ENCODE data around the gene SLC39A13.

Gene SLC39A13

DNA sequence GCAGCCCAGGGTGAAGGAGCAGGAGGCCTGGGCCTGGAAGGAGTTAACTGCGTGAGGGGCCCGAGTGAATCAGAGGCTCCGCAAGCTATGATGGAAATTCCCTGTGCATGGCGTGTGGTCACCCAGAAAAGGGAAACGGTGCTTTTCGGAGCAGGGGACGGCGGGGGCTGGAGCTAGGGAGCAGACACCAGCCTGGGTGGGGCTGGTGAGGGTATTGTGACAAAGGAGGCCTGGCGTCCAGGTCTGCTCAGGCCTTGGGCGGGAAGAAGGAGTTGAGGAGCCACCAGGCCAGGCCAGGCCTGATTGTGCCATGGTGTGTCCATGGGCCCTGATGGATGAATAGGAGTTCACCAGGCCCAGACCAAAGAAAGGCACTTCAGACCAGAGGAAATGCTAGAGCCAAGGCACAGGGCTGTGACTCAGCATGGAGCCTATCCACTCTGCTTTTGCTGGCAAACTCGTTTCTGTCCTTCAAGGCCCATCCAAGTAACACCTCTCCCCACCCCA lies 17.3 kb upstream of the SLC39A13 start:
- H3K4me3 ChIP-seq (ENCODE audit: low read length): no peak overlapping the region
- TF ChIP-seq ZNF274 (IDR thresholded peaks at IDR 0.05; ENCODE audit: low read depth, low read length): no peak

DNA sequence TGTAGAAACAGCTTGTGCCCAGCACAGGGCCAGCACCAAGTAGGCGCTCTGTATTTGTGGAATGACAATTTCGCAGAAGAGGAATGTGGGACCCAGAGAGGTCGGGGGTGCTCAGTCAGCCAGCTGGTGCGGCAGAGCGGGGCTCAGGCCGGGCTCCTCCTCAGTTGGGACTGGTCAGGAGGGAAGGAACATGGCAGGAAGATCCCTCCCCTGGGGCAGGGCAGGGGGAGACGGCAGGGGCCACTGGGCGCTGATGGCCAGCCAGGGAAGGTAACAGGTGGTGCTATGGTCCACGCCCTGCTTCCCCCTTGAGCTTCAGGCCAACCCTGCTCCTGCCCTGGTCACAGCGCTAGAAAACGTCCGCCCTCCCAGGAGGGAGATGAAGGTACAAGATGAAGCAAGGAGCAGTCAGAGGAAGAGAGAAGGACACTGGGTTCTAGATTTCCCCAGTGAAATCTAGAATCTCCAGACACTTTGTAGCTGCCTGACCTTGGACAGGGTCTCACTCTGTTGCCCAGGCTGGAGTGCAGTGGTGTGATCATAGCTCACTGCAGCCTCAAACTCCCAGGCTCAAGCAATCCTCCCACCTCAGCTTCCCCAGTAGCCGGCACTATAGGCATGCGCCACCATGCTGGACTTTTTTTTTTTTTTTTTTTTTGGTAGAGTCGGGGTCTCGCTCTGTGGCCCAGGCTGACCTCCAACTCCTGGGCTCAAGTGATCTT lies 16.5 kb upstream of the SLC39A13 start:
- TF ChIP-seq ZNF274 (IDR thresholded peaks at IDR 0.05; ENCODE audit: low read depth, low read length): no peak
- H3K4me3 ChIP-seq (ENCODE audit: low read length): no peak overlapping the region

GRCh38 chr11:47392546-47393162 lies 15.7 kb upstream of the SLC39A13 start:
- no peak for TF ChIP-seq ZNF274 (IDR thresholded peaks at IDR 0.05; ENCODE audit: low read depth, low read length)
- no peak overlapping the region for H3K4me3 ChIP-seq (ENCODE audit: low read length)

GRCh38 chr11:47393163-47394049 lies 15.0 kb upstream of the SLC39A13 start:
- TF ChIP-seq ZNF274 (IDR thresholded peaks at IDR 0.05; ENCODE audit: low read depth, low read length): no peak
- H3K4me3 ChIP-seq (ENCODE audit: low read length): no peak overlapping the region

DNA sequence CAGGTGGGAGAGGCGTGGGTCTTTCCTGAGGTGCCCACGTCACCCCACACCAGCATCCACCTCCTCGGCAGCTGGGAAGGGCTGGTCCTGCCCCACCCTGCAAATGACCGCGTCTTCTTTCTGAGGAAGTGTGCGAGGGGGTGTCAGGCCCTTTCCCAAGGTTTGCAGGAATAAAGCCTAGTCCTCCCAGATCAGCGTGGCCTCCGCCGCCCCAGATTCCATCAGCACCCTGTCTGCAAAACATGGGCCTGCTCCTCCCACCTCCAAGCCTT lies 14.4 kb upstream of the SLC39A13 start:
- no peak for TF ChIP-seq ZNF274 (IDR thresholded peaks at IDR 0.05; ENCODE audit: low read depth, low read length)
- no peak overlapping the region for H3K4me3 ChIP-seq (ENCODE audit: low read length)

DNA sequence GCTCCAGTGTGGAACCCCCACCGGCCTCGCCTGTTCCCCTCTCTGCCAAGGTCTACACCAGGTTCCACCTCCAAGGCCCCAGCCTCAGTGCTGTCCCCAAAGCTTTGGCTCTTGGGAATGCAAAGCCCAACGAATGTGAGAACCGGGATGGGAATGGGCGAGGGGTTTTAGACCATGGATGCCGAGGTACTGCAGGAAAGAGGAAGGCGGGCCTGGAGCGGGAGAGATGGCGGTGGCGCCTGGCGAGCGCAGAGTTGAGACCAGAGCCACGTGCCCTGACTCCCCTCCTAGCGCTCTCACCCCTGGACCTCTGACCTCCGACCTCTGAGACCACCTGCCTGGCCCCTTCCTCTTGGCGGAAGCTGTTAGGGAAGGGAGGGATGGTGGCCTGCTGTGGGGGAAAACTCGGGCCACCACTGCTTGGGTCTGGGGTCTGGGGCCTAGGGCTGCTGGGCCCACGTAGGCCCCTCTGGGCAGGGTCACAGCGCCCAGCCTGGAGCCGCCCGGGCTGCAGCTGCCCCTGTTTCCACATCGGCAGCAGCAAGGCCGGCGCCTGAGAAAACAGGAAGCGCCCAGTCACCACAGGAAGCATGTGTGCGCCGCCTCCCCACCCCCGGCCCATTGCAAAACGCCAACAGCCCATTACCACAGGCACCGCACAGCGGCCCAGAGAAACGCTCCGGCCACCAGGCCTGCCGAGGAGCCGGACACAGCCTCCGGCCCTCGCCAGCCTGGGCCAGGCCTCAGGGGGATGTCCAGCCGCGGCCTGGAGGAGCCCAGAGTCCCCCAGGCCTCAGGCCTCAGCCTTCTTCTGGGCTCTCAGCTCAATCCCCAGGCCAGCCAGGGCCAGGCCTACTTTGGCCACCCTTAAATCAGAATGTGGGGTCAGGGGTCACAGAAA lies 13.8 kb upstream of the SLC39A13 start:
- no peak for TF ChIP-seq ZNF274 (IDR thresholded peaks at IDR 0.05; ENCODE audit: low read depth, low read length)
- no peak overlapping the region; the same call in 1 of the 2 replicates for H3K4me3 ChIP-seq (ENCODE audit: low read length)

GRCh38 chr11:47395223-47396048 lies 13.0 kb upstream of the SLC39A13 start:
- no peak overlapping the region for H3K4me3 ChIP-seq (ENCODE audit: low read length)
- TF ChIP-seq ZNF274 (IDR thresholded peaks at IDR 0.05; ENCODE audit: low read depth, low read length): no peak

DNA sequence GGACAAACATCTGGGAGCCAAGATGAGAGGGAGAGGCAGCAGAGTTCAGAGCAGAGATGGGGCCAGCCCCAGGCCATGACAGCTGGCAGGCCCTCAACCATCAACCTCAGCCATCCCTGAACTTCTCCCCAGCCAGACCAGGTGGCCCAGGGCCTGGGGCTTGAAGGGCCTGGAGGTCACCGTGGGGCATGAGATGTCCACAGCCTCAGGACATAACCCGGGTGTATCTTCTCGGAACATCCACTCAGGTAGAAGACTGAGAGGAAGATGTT lies 12.4 kb upstream of the SLC39A13 start:
- no peak for TF ChIP-seq ZNF274 (IDR thresholded peaks at IDR 0.05; ENCODE audit: low read depth, low read length)
- no peak overlapping the region for H3K4me3 ChIP-seq (ENCODE audit: low read length)

DNA sequence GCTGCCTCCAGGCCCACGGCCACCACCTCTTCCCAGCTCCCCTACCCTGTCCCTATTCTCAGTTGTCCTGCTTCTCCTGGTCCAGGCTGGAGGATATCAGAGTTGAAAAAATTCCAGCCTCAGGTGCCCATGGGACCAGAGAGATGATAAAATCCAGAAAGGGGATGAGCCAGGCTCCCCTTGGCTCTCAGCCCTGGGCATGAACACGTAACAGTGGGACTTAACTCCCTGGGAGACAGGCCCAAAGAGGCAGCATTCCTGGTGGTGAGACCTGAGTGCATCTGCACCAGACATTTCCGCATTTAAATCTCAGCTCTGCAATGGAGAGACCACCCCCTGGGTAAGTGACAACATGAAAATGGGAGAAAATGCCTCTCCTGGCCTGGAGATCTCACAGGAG lies 10.4 kb upstream of the SLC39A13 start:
- H3K4me3 ChIP-seq (ENCODE audit: low read length): no peak overlapping the region
- no peak for TF ChIP-seq ZNF274 (IDR thresholded peaks at IDR 0.05; ENCODE audit: low read depth, low read length)

DNA sequence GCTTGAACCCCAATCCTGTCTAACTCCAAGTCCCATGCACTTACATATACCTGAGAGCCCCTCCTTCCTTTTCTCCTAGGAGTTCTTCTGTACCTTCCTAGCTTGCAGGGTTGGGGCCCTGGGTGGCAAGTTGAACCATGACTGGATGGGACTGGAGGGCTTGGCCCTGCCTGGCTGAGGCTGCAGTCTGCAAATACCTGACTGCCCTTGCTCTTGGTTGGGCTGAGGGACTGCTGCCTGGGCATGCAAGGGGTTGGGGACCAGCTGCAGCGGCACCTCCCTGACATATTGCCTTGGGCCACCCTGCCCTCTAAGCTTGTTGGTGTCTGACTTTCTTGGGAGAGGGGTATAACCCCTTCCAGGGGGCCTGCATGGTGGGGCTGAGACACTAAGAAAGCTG lies 9.8 kb upstream of the SLC39A13 start:
- no peak overlapping the region for H3K4me3 ChIP-seq (ENCODE audit: low read length)
- TF ChIP-seq ZNF274 (IDR thresholded peaks at IDR 0.05; ENCODE audit: low read depth, low read length): no peak

GRCh38 chr11:47399860-47400767 lies 8.3 kb upstream of the SLC39A13 start:
- peak overlapping the region; percentile 66; the same call in 1 of the 2 replicates for H3K4me3 ChIP-seq (ENCODE audit: low read length)
- TF ChIP-seq ZNF274 (IDR thresholded peaks at IDR 0.05; ENCODE audit: low read depth, low read length): no peak

DNA sequence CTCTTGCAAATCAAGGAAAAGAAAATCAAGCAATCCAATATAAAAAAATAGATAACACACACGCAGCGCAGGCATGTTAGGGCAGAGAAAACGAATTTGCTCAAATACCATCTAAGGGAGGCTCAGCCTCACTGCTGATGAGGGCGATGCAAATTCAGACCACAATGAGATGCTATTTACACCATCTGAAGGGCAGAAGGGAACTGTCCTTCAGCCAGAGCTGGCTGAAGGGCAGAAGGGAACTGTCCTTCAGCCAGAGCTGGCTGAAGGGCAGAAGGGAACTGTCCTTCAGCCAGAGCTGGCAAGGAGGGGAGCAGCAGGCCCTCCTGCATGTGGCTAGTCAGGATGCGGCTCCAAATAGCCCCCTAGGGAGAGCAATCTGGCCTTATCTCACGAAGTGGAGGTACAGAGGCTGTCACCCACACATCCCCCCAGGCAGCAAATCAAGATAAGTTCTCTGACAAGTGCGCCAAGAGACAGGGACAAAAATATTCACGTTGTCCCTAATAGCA lies 7.6 kb upstream of the SLC39A13 start:
- peak overlapping the region; percentile 41; the same call in 1 of the 2 replicates for H3K4me3 ChIP-seq (ENCODE audit: low read length)
- TF ChIP-seq ZNF274 (IDR thresholded peaks at IDR 0.05; ENCODE audit: low read depth, low read length): no peak
